Body of pancreas (tissue), 4 donors: Measurements from ENCODE around the gene SPAG6. TPM values are rescaled to one million over a fixed set of nuclear protein-coding genes. Genes with fewer than 3 reads are reported as not detected.
A peak's percentile ranks its signal among the peaks of the same experiment; 100 is the strongest.

Source experiments
- ATAC-seq: fragments of 150-250 bp; one replicate; pipeline ENCODE4 v1.9.1; 2016
- DNase-seq, 4 donors: peaks; one replicate each; pipeline ENCODE4 v3.0.0-alpha.2; 2019
- H3K27ac ChIP-seq, 4 donors: fragments of 200-600 bp; sonication (generic); 1 replicate in 3 of 4; 2 replicates in 1 of 4; pipeline versions ENCODE4 v1.5.1 to v1.6.1; 2016 to 2019; ENCODE audit warnings: mild to moderate bottlenecking in 1 of 4, mixed read lengths in 1 of 4, moderate library complexity in 1 of 4
- H3K27me3 ChIP-seq, 2 donors: fragments of 200-600 bp; sonication (generic); one replicate each; pipeline ENCODE4 v1.6.0; 2016; ENCODE audit warnings: mild to moderate bottlenecking in 1 of 2
- H3K36me3 ChIP-seq, 2 donors: fragments of 200-600 bp; sonication (generic); replicated peaks in 1 of 2; 2 replicates each; pipeline ENCODE4 v1.5.1; 2016; ENCODE audit warnings: low read depth in 2 of 2; ENCODE audit not compliant: insufficient read depth in 1 of 2
- H3K4me1 ChIP-seq: fragments of 200-600 bp; sonication (generic); one replicate; pipeline ENCODE4 v1.6.0; 2016
- H3K4me3 ChIP-seq, 2 donors: fragments of 200-600 bp; sonication (generic); 1 replicate in 1 of 2; 2 replicates in 1 of 2; pipeline ENCODE4 v1.5.1; 2016 to 2019
- H3K9me3 ChIP-seq, 3 donors: fragments of 200-600 bp; sonication (generic); 1 replicate in 2 of 3; 2 replicates in 1 of 3; pipeline ENCODE4 v1.5.1; 2016
- POLR2A ChIP-seq, 3 donors: fragments of 450-650 bp; IDR thresholded peaks; one replicate each; pipeline ENCODE4 v1.6.1; 2016; ENCODE audit warnings: antibody characterized with exemption in 3 of 3, mild to moderate bottlenecking in 2 of 3
- WGBS, 2 donors: methylation state at CpG; one replicate each; pipeline ENCODE4 v1.1.5; 2017; 5-methylcytosine and 5-hydroxymethylcytosine counted together
- intact Hi-C: fragments of 100-400 bp; cut with DNase I; formaldehyde crosslinking; loops from one replicate; pipeline ENCODE4 v1.15.1; 2023
- total RNA-seq, 2 donors: library from RNA; depleted of rRNA; stranded (reverse); fragments of >200 nt; gene quantifications; one replicate each; pipeline ENCODE4 v1.1.0, GENCODE V29; 2016
- TF ChIP-seq, protein P1 (sequence below), 7 experiments: fragments of 450-650 bp in 4 of 7; fragments of 200-600 bp in 3 of 7; sonication (generic) in 3 of 7; IDR thresholded peaks; one replicate each; pipeline ENCODE4 v1.5.1; 2016 to 2019; ENCODE audit warnings: antibody characterized with exemption in 7 of 7

The SPAG6 gene
- total RNA-seq, 2 donors from 2014 or later, result 0.26 TPM; not detected in 1

DNA sequence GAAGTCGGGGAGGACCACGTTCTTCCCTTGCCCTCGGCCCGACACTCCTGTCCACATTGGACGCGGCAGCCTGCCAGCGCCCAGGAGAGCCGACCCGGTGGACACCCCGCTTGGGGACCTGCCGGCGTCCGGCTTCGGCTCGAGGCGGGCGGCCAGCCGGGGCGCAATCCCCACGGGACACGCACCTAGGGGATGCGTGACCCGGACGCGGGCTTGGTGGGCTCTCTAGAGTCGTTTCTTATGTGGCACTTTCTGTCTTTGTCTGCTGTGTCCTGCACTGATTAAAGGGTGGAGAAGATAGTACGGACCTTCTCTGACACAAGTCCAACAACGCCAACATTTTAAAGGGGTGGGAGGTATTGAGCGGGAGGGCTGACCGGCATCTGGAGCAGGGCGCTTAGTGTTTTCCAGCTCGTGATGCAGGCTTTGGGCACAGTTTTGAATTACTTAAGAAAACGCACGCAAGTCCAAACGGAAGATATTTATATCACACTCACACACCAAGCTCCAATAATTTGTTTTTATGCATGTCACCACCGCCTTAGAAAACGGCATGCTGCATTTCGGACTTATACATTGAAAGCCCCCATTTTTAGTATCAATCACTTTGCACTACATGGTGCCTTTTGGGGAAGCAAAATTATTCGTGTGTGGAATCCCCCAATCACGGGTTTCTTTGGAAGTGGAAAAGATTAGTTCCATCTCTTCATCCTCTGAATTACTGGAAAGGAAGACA lies 3.9 kb upstream of the SPAG6 start:
- Histone ChIP-seq H3K27ac (peak overlapping the region; percentile 86 to 98 (median 95)), H3K9me3 (no peaks in the 10 kb centered on the region), H3K4me1 (peaks cover 21% of the 10 kb centered on the region), H3K27me3 (peaks cover 3 to 43% of the 10 kb centered on the region in 2 donors), H3K4me3 (peak overlapping the region; percentile 52 to 89), H3K36me3 (no peaks in the 10 kb centered on the region)
- DNase-seq, result peak in 1 of 4 donors; percentile 62
- intact Hi-C loops, result no loop called here
- TF ChIP-seq, protein P1, sequence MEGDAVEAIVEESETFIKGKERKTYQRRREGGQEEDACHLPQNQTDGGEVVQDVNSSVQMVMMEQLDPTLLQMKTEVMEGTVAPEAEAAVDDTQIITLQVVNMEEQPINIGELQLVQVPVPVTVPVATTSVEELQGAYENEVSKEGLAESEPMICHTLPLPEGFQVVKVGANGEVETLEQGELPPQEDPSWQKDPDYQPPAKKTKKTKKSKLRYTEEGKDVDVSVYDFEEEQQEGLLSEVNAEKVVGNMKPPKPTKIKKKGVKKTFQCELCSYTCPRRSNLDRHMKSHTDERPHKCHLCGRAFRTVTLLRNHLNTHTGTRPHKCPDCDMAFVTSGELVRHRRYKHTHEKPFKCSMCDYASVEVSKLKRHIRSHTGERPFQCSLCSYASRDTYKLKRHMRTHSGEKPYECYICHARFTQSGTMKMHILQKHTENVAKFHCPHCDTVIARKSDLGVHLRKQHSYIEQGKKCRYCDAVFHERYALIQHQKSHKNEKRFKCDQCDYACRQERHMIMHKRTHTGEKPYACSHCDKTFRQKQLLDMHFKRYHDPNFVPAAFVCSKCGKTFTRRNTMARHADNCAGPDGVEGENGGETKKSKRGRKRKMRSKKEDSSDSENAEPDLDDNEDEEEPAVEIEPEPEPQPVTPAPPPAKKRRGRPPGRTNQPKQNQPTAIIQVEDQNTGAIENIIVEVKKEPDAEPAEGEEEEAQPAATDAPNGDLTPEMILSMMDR (IDR thresholded peaks at IDR 0.05), result no peak
- WGBS, 2 donors, result 2 to 12% methylated on average over 13 to 40 of the region's 40 CpGs
- ATAC-seq, result peak; percentile 41

DNA sequence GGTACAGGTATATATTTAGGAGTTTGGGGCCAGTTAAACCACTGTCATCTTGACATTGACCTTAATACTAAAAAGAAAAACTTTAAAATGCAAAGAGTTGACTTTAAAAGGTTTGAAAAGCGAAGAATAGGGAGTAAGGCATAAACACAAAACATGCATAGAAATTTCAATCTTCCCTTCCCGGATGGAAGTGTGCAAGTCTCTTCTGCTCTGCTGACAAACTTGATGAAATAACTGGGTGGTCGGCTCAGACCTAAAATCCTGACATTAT lies 3.4 kb upstream of the SPAG6 start:
- H3K4me3 ChIP-seq, result no peak overlapping the region
- peaks cover 16% of the 10 kb centered on the region for H3K4me1 ChIP-seq
- TF ChIP-seq POLR2A (IDR thresholded peaks at IDR 0.05), result no peak
- TF ChIP-seq, protein P1 (IDR thresholded peaks at IDR 0.05), result no peak
- no peaks in the 10 kb centered on the region for H3K9me3 ChIP-seq
- H3K27me3 ChIP-seq, result peaks cover 3 to 41% of the 10 kb centered on the region in 2 donors
- no peak for ATAC-seq
- intact Hi-C loops, result no loop called here
- 56% methylated on average over 3 of the region's 3 CpGs for WGBS, 2 donors
- H3K27ac ChIP-seq, result no peak overlapping the region
- no peaks in the 10 kb centered on the region for H3K36me3 ChIP-seq
- DNase-seq, result no peak

DNA sequence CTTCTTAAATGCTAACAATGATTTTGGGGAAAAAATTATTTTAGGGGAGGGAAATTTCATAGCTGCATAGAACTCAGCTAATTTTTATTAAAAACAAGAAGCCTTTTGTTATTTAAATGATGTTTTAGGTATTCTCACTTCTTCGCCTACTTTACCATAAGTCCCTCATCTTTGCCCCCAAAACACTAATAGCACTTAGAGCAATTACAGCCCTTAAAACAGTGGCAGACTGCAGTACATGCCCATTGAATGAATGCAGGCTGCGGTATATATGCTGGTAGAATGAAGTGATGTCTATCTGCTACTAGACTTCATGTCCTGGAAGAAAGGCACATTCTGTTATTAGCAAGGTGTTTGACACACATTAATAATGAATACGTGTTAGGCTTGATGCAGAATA lies 2.9 kb upstream of the SPAG6 start:
- Histone ChIP-seq H3K36me3 (no peaks in the 10 kb centered on the region), H3K4me1 (peaks cover 16% of the 10 kb centered on the region), H3K27me3 (peaks cover 3 to 39% of the 10 kb centered on the region in 2 donors), H3K4me3 (no peak overlapping the region), H3K9me3 (no peaks in the 10 kb centered on the region), H3K27ac (no peak overlapping the region)
- TF ChIP-seq POLR2A (IDR thresholded peaks at IDR 0.05), result no peak
- TF ChIP-seq, protein P1 (IDR thresholded peaks at IDR 0.05), result no peak
- intact Hi-C loops, result no loop called here
- no peak for DNase-seq
- no peak for ATAC-seq
- WGBS, 2 donors, result 38 to 59% methylated on average over 3 of the region's 3 CpGs

DNA sequence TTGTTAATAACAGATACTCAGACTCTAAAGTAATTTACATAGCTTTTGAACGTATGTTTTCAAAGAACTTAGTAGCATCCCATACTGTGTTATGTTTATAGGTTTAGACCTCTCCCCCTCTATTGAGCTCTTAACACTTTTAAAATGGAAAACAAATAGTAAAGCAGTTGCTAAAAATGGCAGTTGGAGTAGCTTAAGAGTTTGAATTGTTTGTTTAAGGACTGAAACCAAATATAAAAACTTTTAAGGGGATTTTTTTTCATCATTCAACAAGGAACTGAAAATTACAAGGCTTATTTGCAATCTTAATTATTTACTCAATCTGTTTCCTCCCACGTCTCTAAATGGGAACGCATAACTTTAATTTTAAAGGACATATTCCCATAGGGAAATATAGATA lies 1.6 kb upstream of the SPAG6 start:
- Histone ChIP-seq H3K36me3 (no peaks in the 10 kb centered on the region), H3K4me3 (no peak overlapping the region), H3K27me3 (peaks cover 3 to 26% of the 10 kb centered on the region in 2 donors), H3K9me3 (no peaks in the 10 kb centered on the region), H3K4me1 (peaks cover 16% of the 10 kb centered on the region), H3K27ac (no peak overlapping the region)
- ATAC-seq (no peak), DNase-seq (no peak)
- 7 to 18% methylated on average over 3 of the region's 3 CpGs for WGBS, 2 donors
- TF ChIP-seq, protein P1 (IDR thresholded peaks at IDR 0.05), result no peak
- TF ChIP-seq POLR2A (IDR thresholded peaks at IDR 0.05), result no peak
- intact Hi-C loops, result no loop called here

DNA sequence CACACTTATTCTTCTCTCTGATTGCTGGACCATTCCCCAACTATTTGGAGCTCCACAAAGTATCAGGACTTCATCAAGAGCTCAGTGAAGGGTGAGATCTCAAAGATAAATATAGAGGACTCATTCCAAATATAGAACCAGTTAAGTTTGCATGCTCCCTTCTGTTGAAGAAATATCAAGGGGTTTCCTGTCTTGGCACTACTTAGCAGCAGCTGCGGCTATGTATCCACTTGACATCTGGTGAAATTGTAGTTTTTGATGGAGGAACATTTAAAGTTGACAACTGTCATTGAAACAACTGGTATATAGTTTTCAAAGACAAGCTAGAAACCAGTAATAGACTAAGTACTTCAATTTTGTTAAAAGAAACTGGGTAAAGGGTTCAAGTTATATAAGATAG lies 1.0 kb upstream of the SPAG6 start:
- Histone ChIP-seq H3K27ac (no peak overlapping the region), H3K4me1 (peaks cover 16% of the 10 kb centered on the region), H3K9me3 (no peaks in the 10 kb centered on the region), H3K36me3 (no peaks in the 10 kb centered on the region), H3K27me3 (peaks cover 3 to 25% of the 10 kb centered on the region in 2 donors), H3K4me3 (no peak overlapping the region)
- ATAC-seq, result no peak
- WGBS, 2 donors, result 29 to 58% methylated on average over 1 of the region's 1 CpG
- no peak for DNase-seq
- TF ChIP-seq, protein P1 (IDR thresholded peaks at IDR 0.05), result no peak
- TF ChIP-seq POLR2A (IDR thresholded peaks at IDR 0.05), result no peak
- intact Hi-C loops, result no loop called here
